K562 (cell line): Measurements from ENCODE around the gene FSTL4. TPM values are rescaled to one million over a fixed set of nuclear protein-coding genes. Genes with fewer than 3 reads are reported as not detected.

Experiments used
- ATAC-seq: fragments of 200-7000 bp; cut with Tn5 transposase; 3 replicates; pipeline ENCODE4 v1.9.1; 2020; ENCODE audit warnings: moderate library complexity
- BruUV-seq: library from RNA; stranded (reverse); fragments of 400-500 nt; replicated peaks from 2 replicates; lab custom pipeline; 2021; lab: Mats Ljungman, UMichigan
- CTCF ChIA-PET: fragments of 300-600 bp; formaldehyde crosslinking; extraction: SDS; loops from one replicate; lab custom pipeline; 2021; ENCODE audit warnings: low intra/inter-chr PET ratio; lab: Yijun Ruan, JAX
- POLR2A ChIA-PET: fragments of 300-600, 350-650 bp; sonication (Branson Sonifier 250); formaldehyde crosslinking; extraction: SDS; loops from one replicate; lab custom pipeline; 2021; ENCODE audit warnings: antibody characterized with exemption, inconsistent platforms; lab: Yijun Ruan, JAX
- DNase-seq, 4 experiments: peaks; one replicate each; pipeline versions ENCODE4 v3.0.0 to v3.0.0-alpha.2; 2011 to 2018; ENCODE audit warnings: low spot score in 3 of 4, mixed read lengths in 3 of 4; ENCODE audit errors: extremely low read depth in 1 of 4
- FAIRE-seq: peaks from 2 replicates; lab custom pipeline; 2011; peaks lifted over from hg19 to GRCh38; lab: Jason Lieb, UNC
- H2AFZ ChIP-seq: 2 replicates; pipeline ENCODE4 v1.6.0; 2011; ENCODE audit warnings: low read depth, low read length, control low read depth, inconsistent platforms
- H3K27ac ChIP-seq: fragments of 200-600 bp; 3 replicates; pipeline ENCODE4 v1.8.0; 2011; ENCODE audit warnings: low read depth, mild to moderate bottlenecking, control low read depth, inconsistent platforms, low read length, moderate library complexity, mixed read lengths; ENCODE audit errors: extremely low read depth
- H3K27me3 ChIP-seq, 2 experiments: fragments of 300-600 bp in 1 of 2; 2 replicates in 1 of 2; 3 replicates in 1 of 2; pipeline versions ENCODE4 v1.6.0 to v1.8.0; 2011; ENCODE audit warnings: inconsistent platforms in 2 of 2, low read length in 2 of 2, mild to moderate bottlenecking in 1 of 2, mixed read lengths in 1 of 2, moderate library complexity in 1 of 2; ENCODE audit not compliant: control insufficient read depth in 2 of 2, insufficient read depth in 2 of 2
- H3K36me3 ChIP-seq: fragments of 300-600 bp; 3 replicates; pipeline ENCODE4 v1.8.0; 2011; ENCODE audit warnings: mild to moderate bottlenecking, low read length, inconsistent platforms; ENCODE audit not compliant: control insufficient read depth, insufficient read depth
- H3K4me1 ChIP-seq, 2 experiments: fragments of 200-600 bp in 1 of 2; replicated peaks in 1 of 2; 2 replicates in 1 of 2; 3 replicates in 1 of 2; pipeline versions ENCODE4 v1.5.1 to v1.8.0; 2011; ENCODE audit warnings: inconsistent platforms in 2 of 2, low read length in 2 of 2, mild to moderate bottlenecking in 1 of 2, mixed read lengths in 1 of 2, moderate library complexity in 1 of 2; ENCODE audit not compliant: control insufficient read depth in 2 of 2, insufficient read depth in 2 of 2
- H3K4me2 ChIP-seq: 2 replicates; pipeline ENCODE4 v1.6.1; 2011; ENCODE audit warnings: low read length, control low read depth, inconsistent platforms, mixed read lengths; ENCODE audit not compliant: insufficient read depth
- H3K4me3 ChIP-seq: fragments of 200-600 bp; sonication (generic), shearing (Covaris generic); 2 replicates; pipeline ENCODE4 v1.5.1; 2016; ENCODE audit warnings: control low read depth, inconsistent platforms
- H3K79me2 ChIP-seq: fragments of 200-600 bp; 3 replicates; pipeline ENCODE4 v1.8.0; 2011; ENCODE audit warnings: low read length, inconsistent platforms; ENCODE audit not compliant: control insufficient read depth, insufficient read depth
- H3K9ac ChIP-seq, 2 experiments: 2 replicates each; pipeline versions ENCODE4 v1.6.0 to v1.6.1; 2011; ENCODE audit warnings: low read depth in 2 of 2, low read length in 2 of 2, control low read depth in 1 of 2, inconsistent platforms in 1 of 2, mild to moderate bottlenecking in 1 of 2, mixed read lengths in 1 of 2; ENCODE audit not compliant: insufficient read depth in 1 of 2
- H3K9me1 ChIP-seq: one replicate; pipeline ENCODE4 v1.6.0; 2011; ENCODE audit warnings: inconsistent platforms, mild to moderate bottlenecking, low read length, moderate library complexity; ENCODE audit not compliant: control insufficient read depth, insufficient read depth
- H3K9me3 ChIP-seq: replicated peaks from 2 replicates; pipeline ENCODE4 v1.5.1; 2011; ENCODE audit warnings: low read depth, low read length, inconsistent platforms; ENCODE audit not compliant: control insufficient read depth, insufficient read depth
- H4K20me1 ChIP-seq: replicated peaks from 2 replicates; pipeline ENCODE4 v1.6.1; 2011; ENCODE audit warnings: low read length, inconsistent platforms, mixed read lengths; ENCODE audit not compliant: control insufficient read depth, insufficient read depth
- ETS2 ChIP-seq: IDR thresholded peaks from 2 replicates; pipeline ENCODE4 v1.6.1; 2016; ENCODE audit warnings: borderline replicate concordance, missing genetic modification characterization, mild to moderate bottlenecking, moderate library complexity, missing compliant biosample characterization; ENCODE audit not compliant: poor library complexity, severe bottlenecking
- HES1 ChIP-seq: fragments of 450-650 bp; IDR thresholded peaks from 2 replicates; pipeline ENCODE4 v1.6.1; 2016; ENCODE audit warnings: low read depth, mild to moderate bottlenecking, moderate library complexity
- RAD21 ChIP-seq, 2 experiments: fragments of 250-450 bp in 1 of 2; fragments of 450-650 bp in 1 of 2; sonication (Bioruptor Pico) in 1 of 2; formaldehyde crosslinking in 1 of 2; IDR thresholded peaks in 1 of 2; conservative IDR thresholded peaks in 1 of 2; 2 replicates each; pipeline versions ENCODE4 v1.4.0 to v1.8.0; 2020 to 2022; ENCODE audit warnings: mild to moderate bottlenecking in 2 of 2, moderate library complexity in 1 of 2
- TAF7 ChIP-seq: fragments of 450-650 bp; IDR thresholded peaks from 2 replicates; pipeline ENCODE4 v1.6.1; 2016; ENCODE audit warnings: missing genetic modification characterization, missing compliant biosample characterization
- WGBS: fragments of 100-300 bp; shearing (Covaris generic); methylation state at CpG from one replicate; pipeline ENCODE4 v1.1.6; 2016; ENCODE audit warnings: low coverage, mixed read lengths; ENCODE audit not compliant: insufficient coverage; ENCODE audit errors: missing lambda C conversion rate; 5-methylcytosine and 5-hydroxymethylcytosine counted together
- in situ Hi-C: fragments of 300-500 bp; cut with MboI; formaldehyde crosslinking; loops from 4 replicates; pipeline ENCODE4 v1.15.0; 2018; ENCODE audit warnings: inconsistent platforms, mixed read lengths
- intact Hi-C: fragments of 100-400 bp; cut with micrococcal nuclease; formaldehyde crosslinking; loops from 2 replicates; pipeline ENCODE4 v1.14.2; 2022
- polyA plus RNA-seq, 8 experiments: library from polyadenylated mRNA; depleted of rRNA in 4 of 8; stranded (reverse) in 5 of 8; unstranded in 3 of 8; fragments of >200 nt; fragmentation: Nextera tagmentation in 2 of 8; fragmentation: Illumina TruSeq in 1 of 8; extraction: Ambion mirVana in 2 of 8; extraction: Trizol in 1 of 8; gene quantifications; 2 replicates each; pipeline versions ENCODE4 v1.2.1 to v1.2.3, GENCODE V29; 2011 to 2014; ENCODE audit warnings: inconsistent platforms in 1 of 8, missing spikeins in 1 of 8
- total RNA-seq, 7 experiments: library from RNA; depleted of rRNA in 6 of 7; stranded (reverse); fragments of >200 nt in 6 of 7; fragmentation: Illumina TruSeq in 2 of 7; extraction: Trizol in 2 of 7; gene quantifications; 2 replicates each; pipeline versions ENCODE4 v1.2.1 to v1.2.3, GENCODE V29; 2011 to 2021; ENCODE audit warnings: low replicate concordance in 1 of 7

The FSTL4 gene
- total and polyA plus RNA-seq, 9 of the 15 experiments (the other 6 are each of a cell fraction or from before 2014, with no cell fraction given): 0.08 to 0.18 (median 0.10) TPM; not detected in 5

- H3K9ac ChIP-seq: no peak overlapping the region
- TF ChIP-seq HES1: no peak
- TF ChIP-seq TAF7 (tag): no peak
- TF ChIP-seq RAD21 (CRISPR knock-in tag; conservative IDR thresholded peaks at IDR 0.05 in 1 of 2, IDR thresholded peaks at IDR 0.05 in 1 of 2): no peak
- TF ChIP-seq ETS2 (tag): no peak
- BruUV-seq: no TSS peak
- H3K9me3 ChIP-seq: no peaks in the 10 kb centered on the region
- H3K36me3 ChIP-seq: no peaks in the 10 kb centered on the region
- ChIA-PET CTCF (no interaction called here), POLR2A (no interaction called here)
- H4K20me1 ChIP-seq: 0 out of 2 replicates have a peak, but pooled peaks cover 5% of the 10 kb centered on the region
- H3K4me2 ChIP-seq: no peak overlapping the region
- under 1% methylated on average over 12 of the region's 12 CpGs for WGBS
- DNase-seq: no peak
- H3K4me3 ChIP-seq: no peak overlapping the region
- no peak for ATAC-seq
- H3K27ac ChIP-seq: no peak overlapping the region
- H3K27me3 ChIP-seq: peaks cover 17 to 48% of the 10 kb centered on the region in 2 experiments; a peak in 4 of 5 replicates
- H2AFZ ChIP-seq: no peak overlapping the region
- intact Hi-C loops (no loop called here), in situ Hi-C loops (no loop called here)
- H3K79me2 ChIP-seq: no peaks in the 10 kb centered on the region
- peaks cover 3% of the 10 kb centered on the region in 2 experiments; a peak in 2 of 5 replicates for H3K4me1 ChIP-seq
- no peaks in the 10 kb centered on the region for H3K9me1 ChIP-seq
- FAIRE-seq: no peak
Observed at GRCh38 chr5:133523961-133524586, 88.3 kb downstream of the FSTL4 start.
